Neural crest cell (in vitro differentiated cells): ENCODE data around the gene CIAO1. TPM values are rescaled to one million over a fixed set of nuclear protein-coding genes. Genes with fewer than 3 reads are reported as not detected.
"Not testable (repeated sequence)": the region's sequence is repeated elsewhere in the genome, so short reads cannot be mapped to it uniquely, and the experiment has no call there.

Source experiments
- DNase-seq: peaks from one replicate; pipeline ENCODE4 v3.0.0; 2021; ENCODE audit warnings: low read depth, mixed read lengths, low spot score
- H3K27ac Mint-ChIP-seq: one replicate; pipeline ENCODE4 v1.8.0; 2021; ENCODE audit warnings: mild to moderate bottlenecking, mixed read lengths; ENCODE audit not compliant: unreplicated experiment
- H3K27me3 Mint-ChIP-seq: 2 replicates; pipeline ENCODE4 v1.8.0; 2021; ENCODE audit warnings: low read depth, mild to moderate bottlenecking, mixed read lengths
- H3K36me3 Mint-ChIP-seq: 2 replicates; pipeline ENCODE4 v1.8.0; 2021; ENCODE audit warnings: low read depth, mild to moderate bottlenecking, mixed read lengths
- H3K4me1 Mint-ChIP-seq: 2 replicates; pipeline ENCODE4 v1.8.0; 2021; ENCODE audit warnings: mixed read lengths
- H3K4me3 Mint-ChIP-seq: one replicate; pipeline ENCODE4 v1.8.0; 2021; ENCODE audit warnings: mild to moderate bottlenecking, mixed read lengths
- H3K9me3 Mint-ChIP-seq: 2 replicates; pipeline ENCODE4 v1.8.0; 2021; ENCODE audit warnings: mixed read lengths
- total RNA-seq: library from RNA; stranded (reverse); gene quantifications from 2 replicates; pipeline ENCODE4 v1.2.1, GENCODE V29; 2021
- TF ChIP-seq, protein P1 (sequence below): fragments of 200-600 bp; sonication (generic); conservative IDR thresholded peaks from 2 replicates; pipeline ENCODE4 v1.5.0; 2021; ENCODE audit warnings: antibody characterized with exemption, mild to moderate bottlenecking

CIAO1 gene
- total RNA-seq, 1 donor from 2014 or later: 89.8 TPM

DNA sequence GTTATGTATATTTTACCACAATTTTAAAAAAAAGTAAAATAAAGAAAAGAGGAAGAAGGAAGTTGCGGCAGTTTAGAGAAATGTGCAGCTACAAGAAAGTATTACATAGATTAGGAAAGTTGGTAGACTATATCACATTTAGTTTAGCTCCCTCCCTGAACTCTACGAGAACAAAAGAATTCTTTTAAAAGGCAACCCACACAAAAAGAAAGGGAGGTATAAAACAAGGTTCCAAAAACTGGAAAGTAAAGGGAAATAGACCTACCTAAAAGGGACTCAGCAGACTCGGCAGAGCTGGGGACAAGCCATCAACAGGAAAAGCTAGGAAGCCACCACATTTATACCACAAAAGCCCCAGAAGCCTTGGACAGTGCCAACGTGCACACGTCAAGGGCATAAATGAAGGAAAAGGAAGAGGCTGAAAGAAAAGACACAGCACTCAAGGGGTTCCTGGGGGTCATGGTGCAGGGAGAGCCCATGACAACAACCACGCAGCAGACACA lies 9.4 kb upstream of the CIAO1 start:
- Mint-ChIP-seq H3K27me3 (no peaks in the 10 kb centered on the region), H3K27ac (no peak overlapping the region), H3K36me3 (peaks cover 2% of the 10 kb centered on the region), H3K4me3 (no peak overlapping the region), H3K9me3 (no peaks in the 10 kb centered on the region), H3K4me1 (peaks cover 15% of the 10 kb centered on the region)
- TF ChIP-seq, protein P1, sequence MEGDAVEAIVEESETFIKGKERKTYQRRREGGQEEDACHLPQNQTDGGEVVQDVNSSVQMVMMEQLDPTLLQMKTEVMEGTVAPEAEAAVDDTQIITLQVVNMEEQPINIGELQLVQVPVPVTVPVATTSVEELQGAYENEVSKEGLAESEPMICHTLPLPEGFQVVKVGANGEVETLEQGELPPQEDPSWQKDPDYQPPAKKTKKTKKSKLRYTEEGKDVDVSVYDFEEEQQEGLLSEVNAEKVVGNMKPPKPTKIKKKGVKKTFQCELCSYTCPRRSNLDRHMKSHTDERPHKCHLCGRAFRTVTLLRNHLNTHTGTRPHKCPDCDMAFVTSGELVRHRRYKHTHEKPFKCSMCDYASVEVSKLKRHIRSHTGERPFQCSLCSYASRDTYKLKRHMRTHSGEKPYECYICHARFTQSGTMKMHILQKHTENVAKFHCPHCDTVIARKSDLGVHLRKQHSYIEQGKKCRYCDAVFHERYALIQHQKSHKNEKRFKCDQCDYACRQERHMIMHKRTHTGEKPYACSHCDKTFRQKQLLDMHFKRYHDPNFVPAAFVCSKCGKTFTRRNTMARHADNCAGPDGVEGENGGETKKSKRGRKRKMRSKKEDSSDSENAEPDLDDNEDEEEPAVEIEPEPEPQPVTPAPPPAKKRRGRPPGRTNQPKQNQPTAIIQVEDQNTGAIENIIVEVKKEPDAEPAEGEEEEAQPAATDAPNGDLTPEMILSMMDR: no peak
- no peak for DNase-seq

DNA sequence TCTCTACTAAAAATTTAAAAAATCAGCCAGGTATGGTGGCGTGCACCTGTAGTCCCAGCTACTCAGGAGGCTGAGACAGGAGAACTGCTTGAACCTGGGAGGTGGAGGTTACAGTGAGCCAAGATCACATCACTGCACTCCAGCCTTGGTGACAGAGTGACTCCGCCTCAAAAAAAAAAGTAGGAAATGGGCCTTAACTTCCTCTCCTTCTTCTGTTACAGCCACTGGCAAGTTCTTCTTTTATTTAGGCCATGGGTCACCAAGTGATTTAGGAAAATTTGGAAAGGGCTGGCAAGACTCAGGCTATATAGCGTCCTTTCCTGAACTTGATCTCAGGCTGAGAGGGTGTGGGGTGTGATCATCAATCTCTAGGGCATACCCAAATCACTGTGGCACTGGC lies 8.3 kb upstream of the CIAO1 start:
- H3K27me3 Mint-ChIP-seq, DNase-seq, H3K4me3 Mint-ChIP-seq, H3K27ac Mint-ChIP-seq, H3K9me3 Mint-ChIP-seq, H3K36me3 Mint-ChIP-seq, H3K4me1 Mint-ChIP-seq: not testable (repeated sequence)

DNA sequence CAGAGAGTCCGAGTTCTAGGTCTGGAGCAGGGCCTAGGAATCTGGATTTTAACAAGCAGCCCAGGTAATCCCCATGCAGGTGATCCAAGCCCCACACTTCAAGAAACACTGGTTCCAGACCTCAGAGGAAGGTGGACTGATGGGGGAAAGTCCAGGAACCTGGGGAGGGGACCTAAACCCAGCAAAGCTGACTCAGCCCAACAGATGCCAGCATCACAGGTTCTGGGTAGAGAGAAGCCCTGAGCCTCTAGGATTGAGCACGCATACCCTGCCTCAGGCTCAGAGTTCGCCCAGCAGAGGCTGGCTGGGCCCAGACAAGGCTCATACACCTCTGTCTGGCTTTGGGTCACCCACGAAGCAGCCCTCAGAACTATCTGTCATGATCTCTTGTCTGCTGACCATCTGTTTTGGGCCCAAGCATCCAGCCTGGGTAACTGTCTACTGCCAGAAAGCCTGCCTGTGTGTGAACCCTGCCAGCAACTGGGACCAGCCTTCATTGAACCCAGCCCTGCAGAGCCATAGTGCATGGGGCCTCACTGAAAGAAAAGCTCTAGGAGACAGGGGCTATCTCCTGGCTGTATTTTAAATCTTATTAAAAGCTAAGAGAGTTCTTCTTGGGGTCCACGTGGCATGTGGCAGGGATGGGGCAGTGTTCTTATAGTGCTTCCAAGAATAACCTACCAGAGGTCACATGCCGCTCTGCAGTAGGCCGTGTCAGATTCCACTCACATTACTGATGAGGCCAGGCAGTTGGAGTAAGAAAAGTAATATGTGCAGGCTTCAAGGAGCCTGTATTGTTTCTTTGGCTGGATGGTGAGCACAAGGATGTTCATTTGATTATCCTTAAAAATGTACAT lies 7.6 kb upstream of the CIAO1 start:
- TF ChIP-seq, protein P1: no peak
- no peak for DNase-seq
- Mint-ChIP-seq H3K9me3 (no peaks in the 10 kb centered on the region), H3K4me1 (peaks cover 9% of the 10 kb centered on the region), H3K27ac (no peak overlapping the region), H3K27me3 (no peaks in the 10 kb centered on the region), H3K36me3 (peaks cover 2% of the 10 kb centered on the region), H3K4me3 (no peak overlapping the region)

DNA sequence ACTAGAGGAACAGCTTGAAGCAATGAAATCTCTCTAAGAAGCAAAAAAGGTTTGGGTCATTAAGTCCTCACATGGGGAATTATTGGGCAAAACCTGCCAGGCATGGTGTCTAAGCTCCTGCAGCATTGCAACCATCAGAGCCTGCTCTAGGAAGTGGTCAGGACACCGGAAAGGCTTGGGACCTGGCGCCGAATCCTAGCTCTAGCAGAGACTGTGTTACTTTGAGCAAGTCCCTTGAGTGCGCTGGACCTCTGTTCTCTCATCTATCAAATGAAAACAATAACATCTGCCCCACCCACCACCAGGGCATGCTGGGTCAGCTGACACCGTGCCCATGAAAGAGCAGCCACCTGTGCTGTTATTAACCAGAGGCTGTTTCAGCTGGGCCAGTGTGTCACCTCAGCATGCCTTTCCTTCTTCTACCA lies 6.5 kb upstream of the CIAO1 start:
- Mint-ChIP-seq H3K36me3 (no peaks in the 10 kb centered on the region), H3K4me3 (no peak overlapping the region)

DNA sequence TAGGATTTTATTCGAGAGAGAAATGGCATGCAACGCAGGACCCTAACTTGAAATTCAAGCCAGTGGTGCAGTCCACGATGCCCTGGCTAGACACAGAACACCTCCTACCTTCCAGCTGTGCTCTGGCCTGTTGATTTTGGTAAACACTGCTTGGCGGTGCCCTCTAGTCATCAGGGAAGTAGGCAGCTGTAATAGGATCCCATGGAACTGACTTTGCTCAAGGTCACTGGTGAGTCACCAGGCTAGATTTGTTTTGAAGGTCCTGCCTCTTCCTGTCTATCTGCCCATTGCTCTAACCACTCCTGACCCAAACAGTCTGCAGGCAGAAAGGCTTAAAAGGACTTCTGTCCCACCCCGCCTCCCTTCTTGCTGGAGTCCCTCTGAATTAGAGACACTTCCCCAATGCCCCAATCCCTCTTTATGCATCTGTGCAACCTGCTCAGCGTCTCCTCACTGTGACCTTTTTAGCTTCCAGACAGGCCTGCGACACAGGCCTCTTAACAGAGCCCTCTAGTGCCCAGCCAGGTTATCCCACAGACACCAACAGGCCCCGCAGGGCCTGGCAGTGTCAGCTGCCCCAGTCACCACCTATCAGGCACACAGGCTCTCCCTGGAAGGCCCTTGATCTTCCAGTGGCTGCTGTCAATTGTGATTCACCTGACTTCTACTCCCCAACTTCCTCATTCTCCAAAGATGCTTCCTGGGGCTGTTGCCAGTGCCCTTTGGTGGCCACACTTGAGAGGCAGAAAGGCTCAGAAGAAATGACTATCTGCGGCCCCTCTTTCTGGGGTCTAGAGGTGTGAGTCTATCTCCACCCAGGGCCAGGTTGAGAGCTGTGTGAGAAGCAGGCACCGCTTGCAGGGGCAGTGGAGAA lies 5.4 kb upstream of the CIAO1 start:
- Mint-ChIP-seq H3K4me3 (peak overlapping the region; percentile 28), H3K9me3 (no peaks in the 10 kb centered on the region), H3K4me1 (peaks cover 24% of the 10 kb centered on the region), H3K36me3 (no peaks in the 10 kb centered on the region), H3K27ac (no peak overlapping the region), H3K27me3 (no peaks in the 10 kb centered on the region)
- DNase-seq: no peak
- TF ChIP-seq, protein P1: peak; percentile 51

More for the DNA sequence above, 6.5 kb upstream of the CIAO1 start:
- H3K27ac Mint-ChIP-seq: peak overlapping the region; percentile 67
- peaks cover 20% of the 10 kb centered on the region for H3K4me1 Mint-ChIP-seq
- no peaks in the 10 kb centered on the region for H3K9me3 Mint-ChIP-seq
- TF ChIP-seq, protein P1: no peak
- no peak for DNase-seq
- no peaks in the 10 kb centered on the region for H3K27me3 Mint-ChIP-seq
